ENCODE measurements around the gene ASCL5. TPM values are rescaled to one million over a fixed set of nuclear protein-coding genes. Genes with fewer than 3 reads are reported as not detected.

Gene ASCL5
- total RNA-seq, 1 donor from 2014 or later = not detected

- Histone ChIP-seq H3K4me3 (no peak overlapping the region), H3K9me3 (no peaks in the 10 kb centered on the region), H3K27ac (no peak overlapping the region), H3K4me1 (peaks cover 8% of the 10 kb centered on the region), H3K27me3 (no peaks in the 10 kb centered on the region), H3K36me3 (no peaks in the 10 kb centered on the region)
- no peak for TF ChIP-seq POLR2A (IDR thresholded peaks at IDR 0.05)
- TF ChIP-seq POLR2AphosphoS5 (IDR thresholded peaks at IDR 0.05; ENCODE audit: insufficient read depth in 1 of 2, low read depth in 1 of 2) = no peak
- no peak for TF ChIP-seq CTCF (IDR thresholded peaks at IDR 0.05)
- intact Hi-C loops (cut with DNase I) = no loop called here
- no peak for DNase-seq (ENCODE audit: extremely low spot score in 2 of 2)
These were observed 16.8 kb downstream of the ASCL5 start for GRCh38 chr1:201110138-201110537.

GRCh38 chr1:201109651-201110050 lies 17.3 kb downstream of the ASCL5 start:
- DNase-seq (ENCODE audit: extremely low spot score in 2 of 2) = no peak
- H3K4me3 ChIP-seq = no peak overlapping the region
- TF ChIP-seq POLR2AphosphoS5 (IDR thresholded peaks at IDR 0.05; ENCODE audit: insufficient read depth in 1 of 2, low read depth in 1 of 2) = no peak
- TF ChIP-seq POLR2A (IDR thresholded peaks at IDR 0.05) = no peak
- no peak for TF ChIP-seq CTCF (IDR thresholded peaks at IDR 0.05)
- H3K36me3 ChIP-seq = no peaks in the 10 kb centered on the region
- no peaks in the 10 kb centered on the region for H3K9me3 ChIP-seq
- peaks cover 8% of the 10 kb centered on the region for H3K4me1 ChIP-seq
- H3K27ac ChIP-seq = no peak overlapping the region
- H3K27me3 ChIP-seq = no peaks in the 10 kb centered on the region
- intact Hi-C loops (cut with DNase I) = loop anchor here (5.0 kb wide), 1 partner anchor 1272 kb away; no protein-coding TSS in a partner anchor

- intact Hi-C loops (cut with DNase I) = loop anchor here (5.0 kb wide), 1 partner anchor 1271 kb away; no protein-coding TSS in a partner anchor
- H3K4me1 ChIP-seq = peaks cover 3% of the 10 kb centered on the region
These were observed 18.4 kb downstream of the ASCL5 start for GRCh38 chr1:201108614-201109013.

GRCh38 chr1:201105688-201106087 lies 21.3 kb downstream of the ASCL5 start:
- Histone ChIP-seq H3K9me3 (no peaks in the 10 kb centered on the region), H3K27ac (no peak overlapping the region), H3K27me3 (no peaks in the 10 kb centered on the region), H3K36me3 (no peaks in the 10 kb centered on the region), H3K4me3 (no peak overlapping the region), H3K4me1 (peaks cover 5% of the 10 kb centered on the region)
- intact Hi-C loops (cut with DNase I) = loop anchor here (5.0 kb wide), 1 partner anchor 1268 kb away; no protein-coding TSS in a partner anchor
- no peak for TF ChIP-seq CTCF (IDR thresholded peaks at IDR 0.05)
- TF ChIP-seq POLR2AphosphoS5 (IDR thresholded peaks at IDR 0.05; ENCODE audit: insufficient read depth in 1 of 2, low read depth in 1 of 2) = no peak
- TF ChIP-seq POLR2A (IDR thresholded peaks at IDR 0.05) = no peak
- DNase-seq (ENCODE audit: extremely low spot score in 2 of 2) = no peak

More at GRCh38 chr1:201108614-201109013, 18.4 kb downstream of the ASCL5 start:
- Histone ChIP-seq H3K27me3 (no peaks in the 10 kb centered on the region), H3K4me3 (no peak overlapping the region), H3K36me3 (no peaks in the 10 kb centered on the region), H3K9me3 (no peaks in the 10 kb centered on the region), H3K27ac (no peak overlapping the region)
- no peak for TF ChIP-seq POLR2A (IDR thresholded peaks at IDR 0.05)
- TF ChIP-seq CTCF (IDR thresholded peaks at IDR 0.05) = no peak
- TF ChIP-seq POLR2AphosphoS5 (IDR thresholded peaks at IDR 0.05; ENCODE audit: insufficient read depth in 1 of 2, low read depth in 1 of 2) = no peak
- DNase-seq (ENCODE audit: extremely low spot score in 2 of 2) = no peak

GRCh38 chr1:201104141-201104540 lies 22.8 kb downstream of the ASCL5 start:
- no peaks in the 10 kb centered on the region for H3K9me3 ChIP-seq
- H3K27ac ChIP-seq = no peak overlapping the region
- H3K4me1 ChIP-seq = peaks cover 5% of the 10 kb centered on the region
- H3K36me3 ChIP-seq = no peaks in the 10 kb centered on the region
- no peaks in the 10 kb centered on the region for H3K27me3 ChIP-seq
- DNase-seq (ENCODE audit: extremely low spot score in 2 of 2) = no peak
- H3K4me3 ChIP-seq = no peak overlapping the region
- TF ChIP-seq CTCF (IDR thresholded peaks at IDR 0.05) = no peak
- TF ChIP-seq POLR2AphosphoS5 (IDR thresholded peaks at IDR 0.05; ENCODE audit: insufficient read depth in 1 of 2, low read depth in 1 of 2) = no peak
- TF ChIP-seq POLR2A (IDR thresholded peaks at IDR 0.05) = no peak
- intact Hi-C loops (cut with DNase I) = no loop called here

All from vagina (tissue), 2 donors.